GM12892 (cell line): ENCODE results near the gene NTMT1.

Experiments
- POLR2A ChIP-seq: IDR thresholded peaks from 2 replicates; pipeline ENCODE4 v1.6.1; 2011; ENCODE audit warnings: low read depth, low read length, control low read depth
- POLR2AphosphoS5 ChIP-seq: IDR thresholded peaks from 2 replicates; pipeline ENCODE4 v1.6.1; 2011; ENCODE audit warnings: low read depth, low read length, control low read depth
- TAF1 ChIP-seq: IDR thresholded peaks from 2 replicates; pipeline ENCODE4 v1.6.1; 2011; ENCODE audit warnings: low read depth, mild to moderate bottlenecking, control low read depth, low read length, borderline replicate concordance

- TF ChIP-seq TAF1 (no peak), POLR2AphosphoS5 (no peak), POLR2A (no peak)
Measured at GRCh38 chr9:129661029-129661428, 35.1 kb downstream of the NTMT1 start.
